IPS-NIHi11 (cell line): ENCODE results near the gene GBGT1.
A peak's percentile ranks its signal among the peaks of the same experiment; 100 is the strongest.
"Not testable (repeated sequence)": the region's sequence is repeated elsewhere in the genome, so short reads cannot be mapped to it uniquely, and the experiment has no call there.

Experiments used
- DNase-seq: peaks from one replicate; pipeline ENCODE4 v3.0.0; 2012; ENCODE audit warnings: mixed read lengths, low spot score

Gene GBGT1

GRCh38 chr9:133195029-133195428, 31.3 kb upstream of the GBGT1 start:
- DNase-seq = no peak

- no peak for DNase-seq
Observed at GRCh38 chr9:133194597-133194996, 30.9 kb upstream of the GBGT1 start.

- DNase-seq = no peak
Observed at GRCh38 chr9:133191989-133192388, 28.3 kb upstream of the GBGT1 start.

GRCh38 chr9:133189826-133190225, 26.1 kb upstream of the GBGT1 start:
- DNase-seq = no peak

GRCh38 chr9:133188843-133189180, 25.1 kb upstream of the GBGT1 start:
- no peak for DNase-seq

GRCh38 chr9:133188006-133188842, 24.5 kb upstream of the GBGT1 start:
- DNase-seq = peak; percentile 88

- DNase-seq = no peak
Observed at GRCh38 chr9:133187561-133188005, 23.9 kb upstream of the GBGT1 start.

GRCh38 chr9:133186736-133187135, 23.0 kb upstream of the GBGT1 start:
- no peak for DNase-seq

GRCh38 chr9:133184971-133185370, 21.3 kb upstream of the GBGT1 start:
- DNase-seq = peak; percentile 57

- DNase-seq = no peak
Observed at GRCh38 chr9:133182151-133182550, 18.4 kb upstream of the GBGT1 start.

- DNase-seq = no peak
Observed at GRCh38 chr9:133181561-133181960, 17.8 kb upstream of the GBGT1 start.

GRCh38 chr9:133180953-133181352, 17.2 kb upstream of the GBGT1 start:
- no peak for DNase-seq

GRCh38 chr9:133173056-133173455, 9.3 kb upstream of the GBGT1 start:
- DNase-seq = no peak

GRCh38 chr9:133171161-133171961, 7.6 kb upstream of the GBGT1 start:
- DNase-seq = no peak

- no peak for DNase-seq
Observed at GRCh38 chr9:133170716-133171115, 7.0 kb upstream of the GBGT1 start.

GRCh38 chr9:133169687-133170086, 6.0 kb upstream of the GBGT1 start:
- DNase-seq = not testable (repeated sequence)

- no peak for DNase-seq
Observed at GRCh38 chr9:133169102-133169501, 5.4 kb upstream of the GBGT1 start.

- DNase-seq = no peak
Observed at GRCh38 chr9:133168432-133168831, 4.7 kb upstream of the GBGT1 start.

GRCh38 chr9:133167769-133168168, 4.1 kb upstream of the GBGT1 start:
- no peak for DNase-seq

- DNase-seq = no peak
Observed at GRCh38 chr9:133167096-133167730, 3.5 kb upstream of the GBGT1 start.

- no peak for DNase-seq
Observed at GRCh38 chr9:133166392-133166791, 2.7 kb upstream of the GBGT1 start.

- DNase-seq = no peak
Observed at GRCh38 chr9:133165452-133165730, 1.7 kb upstream of the GBGT1 start.

GRCh38 chr9:133164191-133164590, 477 bp upstream of the GBGT1 start:
- DNase-seq = no peak
